Liver (tissue), 9 donors: ENCODE results near the gene RBM39. TPM values are rescaled to one million over a fixed set of nuclear protein-coding genes. Genes with fewer than 3 reads are reported as not detected.

Experiments used
- DNase-seq: peaks from one replicate; pipeline ENCODE4 v3.0.0-alpha.2; 2017; ENCODE audit warnings: low spot score
- H3K27ac ChIP-seq, 2 donors: one replicate each; pipeline ENCODE4 v1.7.0; 2013; ENCODE audit warnings: inconsistent platforms in 2 of 2, low read length in 2 of 2, control low read depth in 1 of 2, low read depth in 1 of 2, mild to moderate bottlenecking in 1 of 2
- H3K27me3 ChIP-seq, 4 donors: one replicate each; pipeline versions ENCODE4 v1.6.1 to v1.7.0; 2013; ENCODE audit warnings: low read length in 3 of 4, inconsistent platforms in 1 of 4, mild to moderate bottlenecking in 1 of 4, moderate library complexity in 1 of 4; ENCODE audit not compliant: control insufficient read depth in 4 of 4, insufficient read depth in 4 of 4
- H3K36me3 ChIP-seq, 4 donors: one replicate each; pipeline versions ENCODE4 v1.6.1 to v1.7.0; 2013; ENCODE audit warnings: low read length in 3 of 4, mild to moderate bottlenecking in 3 of 4, low read depth in 1 of 4, moderate library complexity in 1 of 4; ENCODE audit not compliant: control insufficient read depth in 4 of 4, insufficient read depth in 3 of 4
- H3K4me1 ChIP-seq, 4 donors: one replicate each; pipeline versions ENCODE4 v1.6.1 to v1.7.0; 2013; ENCODE audit warnings: low read length in 3 of 4, mild to moderate bottlenecking in 3 of 4, moderate library complexity in 1 of 4; ENCODE audit not compliant: control insufficient read depth in 4 of 4, insufficient read depth in 4 of 4
- H3K4me3 ChIP-seq, 3 donors: one replicate each; pipeline versions ENCODE4 v1.6.1 to v1.7.0; 2013; ENCODE audit warnings: low read length in 3 of 3, control low read depth in 1 of 3, low read depth in 1 of 3, mild to moderate bottlenecking in 1 of 3
- H3K9ac ChIP-seq, 2 donors: one replicate each; pipeline ENCODE4 v1.7.0; 2013; ENCODE audit warnings: low read length in 2 of 2, mild to moderate bottlenecking in 2 of 2, moderate library complexity in 2 of 2, control low read depth in 1 of 2, low read depth in 1 of 2
- H3K9me3 ChIP-seq, 4 donors: one replicate each; pipeline versions ENCODE4 v1.6.1 to v1.7.0; 2013; ENCODE audit warnings: low read length in 3 of 4; ENCODE audit not compliant: control insufficient read depth in 4 of 4
- FOXA1 ChIP-seq: IDR thresholded peaks from 2 replicates; pipeline ENCODE4 v1.6.1; 2016; ENCODE audit warnings: antibody characterized with exemption
- FOXA2 ChIP-seq: IDR thresholded peaks from 2 replicates; pipeline ENCODE4 v1.6.1; 2016; ENCODE audit warnings: antibody characterized with exemption
- GABPA ChIP-seq, 2 donors: IDR thresholded peaks in 1 of 2; conservative IDR thresholded peaks in 1 of 2; 2 replicates each; pipeline ENCODE4 v1.6.1; 2016; ENCODE audit warnings: antibody characterized with exemption in 2 of 2, mild to moderate bottlenecking in 1 of 2, moderate library complexity in 1 of 2
- HNF4G ChIP-seq: IDR thresholded peaks from 2 replicates; pipeline ENCODE4 v1.6.1; 2016; ENCODE audit warnings: antibody characterized with exemption
- NR2F2 ChIP-seq: IDR thresholded peaks from 2 replicates; pipeline ENCODE4 v1.6.1; 2016; ENCODE audit warnings: antibody characterized with exemption
- RAD21 ChIP-seq, 2 donors: IDR thresholded peaks; 2 replicates each; pipeline ENCODE4 v1.6.1; 2016; ENCODE audit warnings: antibody characterized with exemption in 2 of 2, mild to moderate bottlenecking in 2 of 2
- RXRA ChIP-seq, 2 donors: IDR thresholded peaks; 2 replicates each; pipeline ENCODE4 v1.6.1; 2017 to 2018; ENCODE audit warnings: antibody characterized with exemption in 2 of 2, mild to moderate bottlenecking in 1 of 2
- SP1 ChIP-seq: IDR thresholded peaks from 2 replicates; pipeline ENCODE4 v1.6.1; 2018; ENCODE audit warnings: antibody characterized with exemption, mild to moderate bottlenecking
- TAF1 ChIP-seq: conservative IDR thresholded peaks from 2 replicates; pipeline ENCODE4 v1.6.1; 2016; ENCODE audit warnings: antibody characterized with exemption, mild to moderate bottlenecking
- YY1 ChIP-seq: IDR thresholded peaks from 2 replicates; pipeline ENCODE4 v1.6.1; 2016; ENCODE audit warnings: antibody characterized with exemption, mild to moderate bottlenecking
- WGBS: extraction: QIAGEN DNeasy Blood & Tissue Kit; methylation state at CpG from one replicate; pipeline ENCODE4 v1.1.7; 2013; 5-methylcytosine and 5-hydroxymethylcytosine counted together
- polyA plus RNA-seq, 2 donors: library from polyadenylated mRNA; stranded (reverse) in 1 of 2; unstranded in 1 of 2; fragments of 200-250 nt in 1 of 2; fragments of >200 nt in 1 of 2; fragmentation: Nextera tagmentation in 1 of 2; extraction: Ambion mirVana in 1 of 2; gene quantifications; one replicate each; pipeline versions ENCODE4 v1.2.1 to v1.2.3, GENCODE V29; 2013 to 2015
- total RNA-seq, 2 donors: library from RNA; depleted of rRNA; stranded (reverse); fragments of >200 nt; gene quantifications; one replicate each; pipeline ENCODE4 v1.2.3, GENCODE V29; 2014
- TF ChIP-seq, protein P1 (sequence below): IDR thresholded peaks from 2 replicates; pipeline ENCODE4 v1.6.1; 2016; ENCODE audit warnings: antibody characterized with exemption
- TF ChIP-seq, protein P2 (sequence below): IDR thresholded peaks from 2 replicates; pipeline ENCODE4 v1.6.1; 2016; ENCODE audit warnings: antibody characterized with exemption
- TF ChIP-seq, protein P3 (sequence below): IDR thresholded peaks from 2 replicates; pipeline ENCODE4 v1.6.1; 2016; ENCODE audit warnings: antibody characterized with exemption, mild to moderate bottlenecking
- TF ChIP-seq, protein P4 (sequence below): fragments of 150-350 bp; IDR thresholded peaks from 2 replicates; pipeline ENCODE4 v1.5.1; 2017; ENCODE audit warnings: improper control_type of control experiment, low read depth, low read length; ENCODE audit not compliant: missing input control
- TF ChIP-seq, protein P5 (sequence below): IDR thresholded peaks from 2 replicates; pipeline ENCODE4 v1.6.1; 2016; ENCODE audit warnings: antibody characterized with exemption
- donor health status: healthy.
- donor health status: healthy.
- donor health status: healthy.
- donor health status: healthy.
- donor health status: healthy.

RBM39 gene
- total and polyA plus RNA-seq, 4 donors = 57.2 to 211 (median 198) TPM

DNA sequence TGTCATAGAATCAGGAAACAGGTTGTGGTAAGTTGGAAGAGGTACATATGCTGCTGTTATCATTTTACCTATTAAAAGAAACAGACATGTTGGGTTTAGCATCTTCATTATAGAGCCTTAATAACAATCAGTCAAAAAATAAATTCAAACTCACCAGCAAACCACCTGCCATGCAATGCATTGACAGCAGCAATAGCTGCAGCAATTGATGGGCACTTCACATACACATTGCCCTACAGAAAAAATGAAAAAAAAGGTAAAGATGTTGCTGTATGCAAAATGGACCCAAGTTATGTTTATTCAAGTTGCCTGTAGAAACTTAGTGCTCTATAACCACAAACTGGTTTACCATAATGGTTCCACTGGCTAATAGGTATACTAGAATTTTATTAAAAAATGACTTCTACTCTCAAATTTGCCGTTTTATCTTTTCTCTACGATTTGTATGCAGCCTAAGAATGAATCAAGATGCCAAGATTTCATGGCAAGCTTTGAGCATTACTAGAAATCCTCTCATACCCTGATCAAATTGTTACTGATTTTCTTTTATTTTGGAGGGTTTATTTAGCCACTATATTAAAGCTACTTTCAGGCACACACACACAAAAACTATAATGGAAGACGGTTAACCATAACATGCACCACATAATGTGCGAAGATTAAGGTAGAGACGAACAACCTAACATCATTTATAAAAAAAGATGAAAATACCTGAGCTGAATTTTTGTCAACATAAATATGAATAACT, 37.4 kb downstream of the RBM39 start:
- Histone ChIP-seq H3K4me3 (no peak overlapping the region), H3K9ac (no peak overlapping the region), H3K36me3 (peaks cover 20 to 65% (median 61%) of the 10 kb centered on the region in 4 donors), H3K4me1 (peaks cover 0 to 16% (median 8%) of the 10 kb centered on the region in 4 donors), H3K27ac (no peak overlapping the region), H3K27me3 (no peaks in the 10 kb centered on the region), H3K9me3 (no peaks in the 10 kb centered on the region)
- TF ChIP-seq, protein P1, sequence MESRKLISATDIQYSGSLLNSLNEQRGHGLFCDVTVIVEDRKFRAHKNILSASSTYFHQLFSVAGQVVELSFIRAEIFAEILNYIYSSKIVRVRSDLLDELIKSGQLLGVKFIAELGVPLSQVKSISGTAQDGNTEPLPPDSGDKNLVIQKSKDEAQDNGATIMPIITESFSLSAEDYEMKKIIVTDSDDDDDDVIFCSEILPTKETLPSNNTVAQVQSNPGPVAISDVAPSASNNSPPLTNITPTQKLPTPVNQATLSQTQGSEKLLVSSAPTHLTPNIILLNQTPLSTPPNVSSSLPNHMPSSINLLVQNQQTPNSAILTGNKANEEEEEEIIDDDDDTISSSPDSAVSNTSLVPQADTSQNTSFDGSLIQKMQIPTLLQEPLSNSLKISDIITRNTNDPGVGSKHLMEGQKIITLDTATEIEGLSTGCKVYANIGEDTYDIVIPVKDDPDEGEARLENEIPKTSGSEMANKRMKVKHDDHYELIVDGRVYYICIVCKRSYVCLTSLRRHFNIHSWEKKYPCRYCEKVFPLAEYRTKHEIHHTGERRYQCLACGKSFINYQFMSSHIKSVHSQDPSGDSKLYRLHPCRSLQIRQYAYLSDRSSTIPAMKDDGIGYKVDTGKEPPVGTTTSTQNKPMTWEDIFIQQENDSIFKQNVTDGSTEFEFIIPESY = no peak
- TF ChIP-seq GABPA (IDR thresholded peaks at IDR 0.05 in 1 of 2, conservative IDR thresholded peaks at IDR 0.05 in 1 of 2) = no peak
- no peak for TF ChIP-seq RAD21 (IDR thresholded peaks at IDR 0.05)
- TF ChIP-seq, protein P2, sequence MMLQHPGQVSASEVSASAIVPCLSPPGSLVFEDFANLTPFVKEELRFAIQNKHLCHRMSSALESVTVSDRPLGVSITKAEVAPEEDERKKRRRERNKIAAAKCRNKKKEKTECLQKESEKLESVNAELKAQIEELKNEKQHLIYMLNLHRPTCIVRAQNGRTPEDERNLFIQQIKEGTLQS = no peak
- TF ChIP-seq TAF1 = no peak
- no peak for TF ChIP-seq NR2F2
- no peak for TF ChIP-seq RXRA (IDR thresholded peaks at IDR 0.05)
- TF ChIP-seq, protein P3, sequence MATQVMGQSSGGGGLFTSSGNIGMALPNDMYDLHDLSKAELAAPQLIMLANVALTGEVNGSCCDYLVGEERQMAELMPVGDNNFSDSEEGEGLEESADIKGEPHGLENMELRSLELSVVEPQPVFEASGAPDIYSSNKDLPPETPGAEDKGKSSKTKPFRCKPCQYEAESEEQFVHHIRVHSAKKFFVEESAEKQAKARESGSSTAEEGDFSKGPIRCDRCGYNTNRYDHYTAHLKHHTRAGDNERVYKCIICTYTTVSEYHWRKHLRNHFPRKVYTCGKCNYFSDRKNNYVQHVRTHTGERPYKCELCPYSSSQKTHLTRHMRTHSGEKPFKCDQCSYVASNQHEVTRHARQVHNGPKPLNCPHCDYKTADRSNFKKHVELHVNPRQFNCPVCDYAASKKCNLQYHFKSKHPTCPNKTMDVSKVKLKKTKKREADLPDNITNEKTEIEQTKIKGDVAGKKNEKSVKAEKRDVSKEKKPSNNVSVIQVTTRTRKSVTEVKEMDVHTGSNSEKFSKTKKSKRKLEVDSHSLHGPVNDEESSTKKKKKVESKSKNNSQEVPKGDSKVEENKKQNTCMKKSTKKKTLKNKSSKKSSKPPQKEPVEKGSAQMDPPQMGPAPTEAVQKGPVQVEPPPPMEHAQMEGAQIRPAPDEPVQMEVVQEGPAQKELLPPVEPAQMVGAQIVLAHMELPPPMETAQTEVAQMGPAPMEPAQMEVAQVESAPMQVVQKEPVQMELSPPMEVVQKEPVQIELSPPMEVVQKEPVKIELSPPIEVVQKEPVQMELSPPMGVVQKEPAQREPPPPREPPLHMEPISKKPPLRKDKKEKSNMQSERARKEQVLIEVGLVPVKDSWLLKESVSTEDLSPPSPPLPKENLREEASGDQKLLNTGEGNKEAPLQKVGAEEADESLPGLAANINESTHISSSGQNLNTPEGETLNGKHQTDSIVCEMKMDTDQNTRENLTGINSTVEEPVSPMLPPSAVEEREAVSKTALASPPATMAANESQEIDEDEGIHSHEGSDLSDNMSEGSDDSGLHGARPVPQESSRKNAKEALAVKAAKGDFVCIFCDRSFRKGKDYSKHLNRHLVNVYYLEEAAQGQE = no peak
- TF ChIP-seq, protein P4, sequence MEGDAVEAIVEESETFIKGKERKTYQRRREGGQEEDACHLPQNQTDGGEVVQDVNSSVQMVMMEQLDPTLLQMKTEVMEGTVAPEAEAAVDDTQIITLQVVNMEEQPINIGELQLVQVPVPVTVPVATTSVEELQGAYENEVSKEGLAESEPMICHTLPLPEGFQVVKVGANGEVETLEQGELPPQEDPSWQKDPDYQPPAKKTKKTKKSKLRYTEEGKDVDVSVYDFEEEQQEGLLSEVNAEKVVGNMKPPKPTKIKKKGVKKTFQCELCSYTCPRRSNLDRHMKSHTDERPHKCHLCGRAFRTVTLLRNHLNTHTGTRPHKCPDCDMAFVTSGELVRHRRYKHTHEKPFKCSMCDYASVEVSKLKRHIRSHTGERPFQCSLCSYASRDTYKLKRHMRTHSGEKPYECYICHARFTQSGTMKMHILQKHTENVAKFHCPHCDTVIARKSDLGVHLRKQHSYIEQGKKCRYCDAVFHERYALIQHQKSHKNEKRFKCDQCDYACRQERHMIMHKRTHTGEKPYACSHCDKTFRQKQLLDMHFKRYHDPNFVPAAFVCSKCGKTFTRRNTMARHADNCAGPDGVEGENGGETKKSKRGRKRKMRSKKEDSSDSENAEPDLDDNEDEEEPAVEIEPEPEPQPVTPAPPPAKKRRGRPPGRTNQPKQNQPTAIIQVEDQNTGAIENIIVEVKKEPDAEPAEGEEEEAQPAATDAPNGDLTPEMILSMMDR = no peak
- TF ChIP-seq YY1 = no peak
- TF ChIP-seq, protein P5, sequence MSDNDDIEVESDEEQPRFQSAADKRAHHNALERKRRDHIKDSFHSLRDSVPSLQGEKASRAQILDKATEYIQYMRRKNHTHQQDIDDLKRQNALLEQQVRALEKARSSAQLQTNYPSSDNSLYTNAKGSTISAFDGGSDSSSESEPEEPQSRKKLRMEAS = no peak
- TF ChIP-seq FOXA1 = no peak
- no peak for TF ChIP-seq FOXA2
- no peak for TF ChIP-seq HNF4G
- TF ChIP-seq SP1 = no peak
- WGBS = 93% methylated on average over 5 of the region's 5 CpGs
- DNase-seq = no peak
